Activated CD8-positive, alpha-beta memory T cell treated with anti-CD3 and anti-CD28 coated beads, Interleukin-2, amount 50 U/mL, for 24 hours (primary cell): ENCODE data around the gene TCF4.

ENCODE experiments used
- DNase-seq: peaks from one replicate; pipeline ENCODE4 v3.0.0-alpha.2; 2020; ENCODE audit errors: extremely low read depth

The TCF4 gene

GRCh38 chr18:55322178-55322735 is 265.7 kb downstream of the TCF4 start:
- no peak for DNase-seq

- no peak for DNase-seq
Observed at GRCh38 chr18:55321265-55322177, 266.5 kb downstream of the TCF4 start.

- no peak for DNase-seq
Observed at GRCh38 chr18:55320424-55321264, 267.3 kb downstream of the TCF4 start.

- no peak for DNase-seq
Observed at GRCh38 chr18:55319459-55320193, 268.4 kb downstream of the TCF4 start.

- no peak for DNase-seq
Observed at GRCh38 chr18:55318951-55319441, 269.0 kb downstream of the TCF4 start.

- DNase-seq = no peak
Observed at GRCh38 chr18:55317864-55318263, 270.1 kb downstream of the TCF4 start.

GRCh38 chr18:55317324-55317723 is 270.7 kb downstream of the TCF4 start:
- no peak for DNase-seq

- DNase-seq = no peak
Observed at GRCh38 chr18:55316486-55317184, 271.4 kb downstream of the TCF4 start.

- DNase-seq = no peak
Observed at GRCh38 chr18:55314615-55315237, 273.3 kb downstream of the TCF4 start.

GRCh38 chr18:55314031-55314430 is 274.0 kb downstream of the TCF4 start:
- no peak for DNase-seq

- DNase-seq = no peak
Observed at GRCh38 chr18:55310863-55311262, 277.1 kb downstream of the TCF4 start.

GRCh38 chr18:55310044-55310676 is 277.8 kb downstream of the TCF4 start:
- no peak for DNase-seq

- DNase-seq = no peak
Observed at GRCh38 chr18:55309249-55309648, 278.7 kb downstream of the TCF4 start.

- DNase-seq = no peak
Observed at GRCh38 chr18:55307505-55307904, 280.5 kb downstream of the TCF4 start.

GRCh38 chr18:55306359-55307024 is 281.5 kb downstream of the TCF4 start:
- no peak for DNase-seq

- DNase-seq = no peak
Observed at GRCh38 chr18:55302167-55302833, 285.7 kb downstream of the TCF4 start.

- no peak for DNase-seq
Observed at GRCh38 chr18:55301824-55302166, 286.2 kb downstream of the TCF4 start.

- DNase-seq = no peak
Observed at GRCh38 chr18:55300936-55301531, 287.0 kb downstream of the TCF4 start.
